Mucosa of descending colon (tissue), 3 donors: ENCODE results near the gene NPAS2. TPM values are rescaled to one million over a fixed set of nuclear protein-coding genes. Genes with fewer than 3 reads are reported as not detected.

Source experiments
- ATAC-seq: fragments of 200-7000 bp; cut with Tn5 transposase; one replicate; pipeline ENCODE4 v1.9.1; 2020; ENCODE audit warnings: mild to moderate bottlenecking, moderate library complexity
- DNase-seq, 3 donors: peaks; one replicate each; pipeline ENCODE4 v3.0.0-alpha.2; 2020
- H3K36me3 ChIP-seq: fragments of 200-600 bp; one replicate; pipeline ENCODE4 v1.8.0; 2021; ENCODE audit warnings: low read depth, mild to moderate bottlenecking
- H3K4me1 ChIP-seq: fragments of 200-600 bp; one replicate; pipeline ENCODE4 v1.8.0; 2021; ENCODE audit warnings: low read depth, mild to moderate bottlenecking
- H3K4me3 ChIP-seq: fragments of 200-600 bp; one replicate; pipeline ENCODE4 v1.8.0; 2021; ENCODE audit warnings: mild to moderate bottlenecking
- H3K9me3 ChIP-seq: fragments of 200-600 bp; one replicate; pipeline ENCODE4 v1.8.0; 2021; ENCODE audit warnings: mild to moderate bottlenecking
- CTCF ChIP-seq: fragments of 200-600 bp; IDR thresholded peaks from one replicate; pipeline ENCODE4 v1.8.0; 2022; ENCODE audit warnings: antibody characterized with exemption, mild to moderate bottlenecking
- intact Hi-C, 2 donors: fragments of 100-400 bp; cut with DNase I in 1 of 2; cut with micrococcal nuclease in 1 of 2; formaldehyde crosslinking; loops; one replicate each; pipeline versions ENCODE4 v1.11.0 to v1.11.1; 2022; cut with DNase I, micrococcal nuclease
- total RNA-seq, 3 donors: library from RNA; stranded (reverse); fragmentation: NEBNext Ultra II Directional in 2 of 3; extraction: Animal tissue kit (Norgen Biotek cat#: 25700) in 2 of 3; gene quantifications; one replicate each; pipeline versions ENCODE4 v1.2.1 to v1.2.4, GENCODE V29; 2021 to 2023
- donor health status: DM: no; HTN: no; CAD: no; lungs with moderate emphysema.
- donor health status: DM: no; HTN: no; CAD: no.
- donor health status: DM: no; HTN: yes; CAD: no.

NPAS2 gene
- total RNA-seq, 3 donors from 2014 or later = 42.5 to 53.1 (median 46.5) TPM

GRCh38 chr2:100964681-100965169 is 144.8 kb downstream of the NPAS2 start:
- no peaks in the 10 kb centered on the region for H3K4me1 ChIP-seq
- H3K9me3 ChIP-seq = no peaks in the 10 kb centered on the region
- intact Hi-C loops = no loop called here
- TF ChIP-seq CTCF = no peak
- no peak for DNase-seq
- no peaks in the 10 kb centered on the region for H3K36me3 ChIP-seq
- no peak for ATAC-seq
- no peak overlapping the region for H3K4me3 ChIP-seq

DNA sequence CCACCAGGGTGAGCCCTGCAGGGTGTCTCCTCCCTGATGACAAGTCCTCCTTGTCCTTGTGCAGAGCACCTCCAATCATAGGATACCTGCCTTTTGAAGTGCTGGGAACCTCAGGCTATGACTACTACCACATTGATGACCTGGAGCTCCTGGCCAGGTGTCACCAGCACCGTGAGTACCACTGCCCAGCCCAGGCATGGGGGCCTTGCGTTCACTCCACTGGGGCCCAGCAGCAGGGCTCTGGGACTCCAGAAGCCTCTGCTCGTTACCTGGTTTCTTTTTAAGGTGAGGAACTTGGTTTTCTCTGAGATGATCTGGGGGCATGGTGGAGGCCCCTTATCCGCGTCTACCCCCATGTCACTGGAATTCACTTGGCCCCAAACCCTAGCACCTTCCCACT is 145.7 kb downstream of the NPAS2 start:
- H3K9me3 ChIP-seq = no peaks in the 10 kb centered on the region
- no peak overlapping the region for H3K4me3 ChIP-seq
- no peak for TF ChIP-seq CTCF
- no peaks in the 10 kb centered on the region for H3K4me1 ChIP-seq
- ATAC-seq (no peak), DNase-seq (no peak)
- H3K36me3 ChIP-seq = no peaks in the 10 kb centered on the region
- intact Hi-C loops = no loop called here

DNA sequence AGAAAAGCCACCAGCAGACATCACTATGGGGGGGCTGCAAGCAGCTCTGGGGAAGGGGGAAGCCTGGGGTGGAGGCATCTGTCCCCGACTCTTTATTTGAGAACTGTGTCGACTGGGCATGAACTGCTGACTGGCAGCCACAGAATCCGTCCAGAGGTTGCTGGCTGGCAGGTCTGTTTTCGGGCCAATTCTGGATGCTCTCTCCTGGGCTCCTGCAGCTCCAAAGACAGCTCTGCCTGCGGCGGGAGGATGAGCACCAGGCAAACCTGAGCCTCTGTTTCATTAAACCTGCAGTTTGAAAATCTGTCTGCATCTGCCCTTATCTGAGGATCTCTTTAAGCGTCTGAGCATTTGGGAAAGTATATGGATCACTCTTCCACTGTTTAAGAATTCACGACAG is 147.8 kb downstream of the NPAS2 start:
- H3K9me3 ChIP-seq = no peaks in the 10 kb centered on the region
- no peak overlapping the region for H3K4me3 ChIP-seq
- intact Hi-C loops = no loop called here
- no peaks in the 10 kb centered on the region for H3K36me3 ChIP-seq
- no peaks in the 10 kb centered on the region for H3K4me1 ChIP-seq
- TF ChIP-seq CTCF = no peak
- no peak for ATAC-seq
- DNase-seq = no peak

- no peaks in the 10 kb centered on the region for H3K36me3 ChIP-seq
- intact Hi-C loops = no loop called here
- H3K4me1 ChIP-seq = no peaks in the 10 kb centered on the region
- ATAC-seq = no peak
- TF ChIP-seq CTCF = no peak
- H3K4me3 ChIP-seq = no peak overlapping the region
- no peak for DNase-seq
- H3K9me3 ChIP-seq = no peaks in the 10 kb centered on the region
These were observed 148.5 kb downstream of the NPAS2 start for GRCh38 chr2:100968146-100969145.

DNA sequence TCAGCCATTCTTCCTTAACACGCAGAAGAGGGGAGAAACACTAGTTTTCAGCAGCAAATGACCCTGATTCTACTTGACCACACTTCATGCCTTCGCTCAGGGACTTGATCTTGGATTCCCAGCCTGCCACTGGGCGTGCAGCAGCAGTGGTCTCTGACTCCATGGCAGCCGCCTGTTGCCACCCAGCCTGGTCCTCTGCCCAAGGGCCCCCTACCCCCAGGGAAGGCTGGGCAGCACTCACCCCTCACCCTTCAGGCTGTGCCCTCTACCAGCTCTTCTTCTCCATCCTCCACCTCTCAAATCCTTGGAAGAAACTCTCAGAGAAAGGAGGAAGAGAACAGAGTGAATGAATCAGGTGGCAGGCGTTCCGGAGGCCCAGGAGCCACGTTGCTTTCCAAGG is 150.1 kb downstream of the NPAS2 start:
- no peak for TF ChIP-seq CTCF
- ATAC-seq (no peak), DNase-seq (no peak)
- Histone ChIP-seq H3K4me1 (no peaks in the 10 kb centered on the region), H3K4me3 (no peak overlapping the region), H3K9me3 (no peaks in the 10 kb centered on the region), H3K36me3 (no peaks in the 10 kb centered on the region)
- intact Hi-C loops = no loop called here
